ENCODE results near the gene CCT3. TPM values are rescaled to one million over a fixed set of nuclear protein-coding genes. Genes with fewer than 3 reads are reported as not detected.
"Not testable (repeated sequence)": the region's sequence is repeated elsewhere in the genome, so short reads cannot be mapped to it uniquely, and the experiment has no call there.

CCT3 gene
- total and polyA plus RNA-seq, 2 experiments from 2014 or later: 245 to 287 TPM

- no peak overlapping the region for H3K27ac ChIP-seq
- H3K36me3 ChIP-seq: no peaks in the 10 kb centered on the region
- H3K4me1 ChIP-seq (ENCODE audit: low read depth): no peaks in the 10 kb centered on the region
- H3K27me3 ChIP-seq: no peaks in the 10 kb centered on the region
- H3K9me3 ChIP-seq (ENCODE audit: low read depth): no peaks in the 10 kb centered on the region
- no peak for TF ChIP-seq CTCF (IDR thresholded peaks at IDR 0.05; ENCODE audit: low read depth, low read length)
- peak in 1 of 2 donors; percentile 10 for DNase-seq (ENCODE audit: low read depth in 1 of 2, low spot score in 1 of 2)
- H3K4me3 ChIP-seq: no peak overlapping the region
These were observed 9.2 kb upstream of the CCT3 start for GRCh38 chr1:156347331-156347730.

GRCh38 chr1:156346636-156347035, 8.5 kb upstream of the CCT3 start:
- Histone ChIP-seq H3K36me3 (no peaks in the 10 kb centered on the region), H3K4me1 (ENCODE audit: low read depth) (no peaks in the 10 kb centered on the region), H3K27ac (no peak overlapping the region), H3K4me3 (no peak overlapping the region), H3K9me3 (ENCODE audit: low read depth) (no peaks in the 10 kb centered on the region), H3K27me3 (no peaks in the 10 kb centered on the region)
- peak in 1 of 2 donors; percentile 30 for DNase-seq (ENCODE audit: low read depth in 1 of 2, low spot score in 1 of 2)
- TF ChIP-seq CTCF (IDR thresholded peaks at IDR 0.05; ENCODE audit: low read depth, low read length): no peak

- not testable (repeated sequence) for H3K27ac ChIP-seq; H3K9me3 ChIP-seq (ENCODE audit: low read depth); H3K27me3 ChIP-seq; H3K4me3 ChIP-seq; H3K36me3 ChIP-seq; H3K4me1 ChIP-seq (ENCODE audit: low read depth); DNase-seq (ENCODE audit: low read depth in 1 of 2, low spot score in 1 of 2)
These were observed 7.9 kb upstream of the CCT3 start for GRCh38 chr1:156346035-156346434.

- H3K36me3 ChIP-seq: no peaks in the 10 kb centered on the region
- H3K27me3 ChIP-seq: no peaks in the 10 kb centered on the region
- H3K4me3 ChIP-seq: no peak overlapping the region
- no peak overlapping the region for H3K27ac ChIP-seq
- H3K4me1 ChIP-seq (ENCODE audit: low read depth): no peaks in the 10 kb centered on the region
- H3K9me3 ChIP-seq (ENCODE audit: low read depth): no peaks in the 10 kb centered on the region
- TF ChIP-seq CTCF (IDR thresholded peaks at IDR 0.05; ENCODE audit: low read depth, low read length): no peak
- DNase-seq (ENCODE audit: low read depth in 1 of 2, low spot score in 1 of 2): no peak
These were observed 6.3 kb upstream of the CCT3 start for GRCh38 chr1:156344409-156344808.

GRCh38 chr1:156342166-156342955, 4.3 kb upstream of the CCT3 start:
- Histone ChIP-seq H3K4me1 (ENCODE audit: low read depth) (no peaks in the 10 kb centered on the region), H3K4me3 (no peak overlapping the region), H3K27ac (no peak overlapping the region), H3K36me3 (no peaks in the 10 kb centered on the region), H3K27me3 (no peaks in the 10 kb centered on the region), H3K9me3 (ENCODE audit: low read depth) (no peaks in the 10 kb centered on the region)
- DNase-seq (ENCODE audit: low read depth in 1 of 2, low spot score in 1 of 2): no peak
- no peak for TF ChIP-seq CTCF (IDR thresholded peaks at IDR 0.05; ENCODE audit: low read depth, low read length)

GRCh38 chr1:156337888-156338179, 258 bp downstream of the CCT3 start:
- peak overlapping the region; percentile 98 for H3K4me3 ChIP-seq
- no peak for DNase-seq (ENCODE audit: low read depth in 1 of 2, low spot score in 1 of 2)
- no peak for TF ChIP-seq CTCF (IDR thresholded peaks at IDR 0.05; ENCODE audit: low read depth, low read length)
- H3K4me1 ChIP-seq (ENCODE audit: low read depth): peaks cover 9% of the 10 kb centered on the region
- H3K27ac ChIP-seq: peak overlapping the region; percentile 85
- H3K9me3 ChIP-seq (ENCODE audit: low read depth): no peaks in the 10 kb centered on the region
- peaks cover 24% of the 10 kb centered on the region for H3K36me3 ChIP-seq
- H3K27me3 ChIP-seq: no peaks in the 10 kb centered on the region

All from cardiac muscle cell (in vitro differentiated cells and primary cell).